Transverse colon (tissue), 4 donors: ENCODE results near the gene TACC2.

Experiments
- EP300 ChIP-seq: sonication (generic); formaldehyde crosslinking; IDR thresholded peaks from one replicate; pipeline ENCODE4 v1.6.1; 2017; ENCODE audit warnings: antibody characterized with exemption, low read depth
- POLR2A ChIP-seq: fragments of 450-650 bp; IDR thresholded peaks from one replicate; pipeline ENCODE4 v1.6.1; 2016; ENCODE audit warnings: antibody characterized with exemption, mild to moderate bottlenecking, moderate library complexity
- POLR2AphosphoS5 ChIP-seq, 3 donors: sonication (generic); formaldehyde crosslinking; IDR thresholded peaks; one replicate each; pipeline ENCODE4 v1.6.1; 2016; ENCODE audit warnings: antibody characterized with exemption in 3 of 3
- TF ChIP-seq, protein P1 (sequence below), 5 experiments: fragments of 200-600 bp in 3 of 5; fragments of 450-650 bp in 2 of 5; sonication (generic) in 3 of 5; IDR thresholded peaks; 1 replicate in 2 of 5; 2 replicates in 3 of 5; pipeline ENCODE4 v1.5.1; 2016 to 2017; ENCODE audit warnings: antibody characterized with exemption in 5 of 5, inconsistent platforms in 3 of 5, mild to moderate bottlenecking in 2 of 5, moderate library complexity in 1 of 5

- TF ChIP-seq, protein P1, sequence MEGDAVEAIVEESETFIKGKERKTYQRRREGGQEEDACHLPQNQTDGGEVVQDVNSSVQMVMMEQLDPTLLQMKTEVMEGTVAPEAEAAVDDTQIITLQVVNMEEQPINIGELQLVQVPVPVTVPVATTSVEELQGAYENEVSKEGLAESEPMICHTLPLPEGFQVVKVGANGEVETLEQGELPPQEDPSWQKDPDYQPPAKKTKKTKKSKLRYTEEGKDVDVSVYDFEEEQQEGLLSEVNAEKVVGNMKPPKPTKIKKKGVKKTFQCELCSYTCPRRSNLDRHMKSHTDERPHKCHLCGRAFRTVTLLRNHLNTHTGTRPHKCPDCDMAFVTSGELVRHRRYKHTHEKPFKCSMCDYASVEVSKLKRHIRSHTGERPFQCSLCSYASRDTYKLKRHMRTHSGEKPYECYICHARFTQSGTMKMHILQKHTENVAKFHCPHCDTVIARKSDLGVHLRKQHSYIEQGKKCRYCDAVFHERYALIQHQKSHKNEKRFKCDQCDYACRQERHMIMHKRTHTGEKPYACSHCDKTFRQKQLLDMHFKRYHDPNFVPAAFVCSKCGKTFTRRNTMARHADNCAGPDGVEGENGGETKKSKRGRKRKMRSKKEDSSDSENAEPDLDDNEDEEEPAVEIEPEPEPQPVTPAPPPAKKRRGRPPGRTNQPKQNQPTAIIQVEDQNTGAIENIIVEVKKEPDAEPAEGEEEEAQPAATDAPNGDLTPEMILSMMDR (IDR thresholded peaks at IDR 0.05), result no peak
- TF ChIP-seq EP300, result no peak
- no peak for TF ChIP-seq POLR2AphosphoS5 (IDR thresholded peaks at IDR 0.05)
- TF ChIP-seq POLR2A, result no peak
Measured at GRCh38 chr10:122047560-122047959, 58.6 kb downstream of the TACC2 start.
